HPDE6-E6E7 (cell line): ENCODE results near the gene COL26A1.
"Not testable (repeated sequence)": the region's sequence is repeated elsewhere in the genome, so short reads cannot be mapped to it uniquely, and the experiment has no call there.

ENCODE experiments used
- DNase-seq: peaks from one replicate; pipeline ENCODE4 v3.0.0; 2011; ENCODE audit warnings: missing footprints; ENCODE audit errors: extremely low spot score

COL26A1 gene

DNA sequence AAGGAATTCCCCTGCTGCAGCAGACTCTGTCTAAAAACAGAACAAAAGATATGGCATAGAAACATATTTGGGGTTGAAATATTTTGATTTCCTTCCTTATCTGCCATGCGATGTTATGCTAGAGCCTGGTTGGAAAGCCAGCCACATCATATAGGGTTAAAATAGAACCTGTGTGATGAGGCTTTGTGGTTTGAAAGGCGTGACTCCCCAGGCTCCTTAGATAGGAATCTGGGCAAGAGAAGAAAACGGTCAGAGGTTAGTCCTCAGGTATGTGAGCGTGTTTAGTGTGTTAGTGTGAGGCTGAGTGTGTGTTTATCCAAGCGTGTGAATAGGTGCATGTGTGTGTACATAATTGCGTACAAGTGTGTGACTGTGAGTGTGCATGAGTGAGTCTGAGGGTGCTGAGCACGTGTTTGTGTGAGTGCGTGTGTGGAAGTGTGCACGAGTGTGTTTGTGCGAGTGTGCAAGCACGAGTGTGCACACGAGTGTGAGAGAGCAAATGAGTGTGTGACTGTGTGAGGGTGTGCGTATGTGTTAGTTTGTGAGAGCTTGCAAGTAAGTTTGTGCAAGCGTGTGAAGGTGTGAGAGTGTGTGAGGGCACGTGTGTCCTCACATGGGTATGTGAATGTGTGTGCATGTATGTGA is 79.9 kb downstream of the COL26A1 start:
- no peak for DNase-seq

DNA sequence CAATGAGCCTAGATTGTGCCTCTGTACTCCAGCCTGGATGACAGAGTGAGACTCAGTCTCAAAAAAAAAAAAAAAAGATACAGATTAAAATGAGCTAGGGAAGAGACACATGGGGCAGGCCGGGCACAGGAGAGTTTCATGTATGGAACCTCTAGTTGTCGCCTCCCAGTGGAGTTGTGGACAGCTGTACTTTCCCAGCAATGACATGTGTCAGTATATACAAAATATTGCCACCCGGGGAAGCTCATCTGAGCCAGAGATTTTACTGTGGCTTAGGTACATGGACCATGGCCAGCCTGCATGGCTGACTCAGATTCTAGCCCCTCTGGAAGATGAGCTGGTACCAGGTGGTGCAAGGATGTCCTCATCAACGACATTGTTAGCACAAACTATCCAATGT is 87.4 kb downstream of the COL26A1 start:
- no peak for DNase-seq

DNA sequence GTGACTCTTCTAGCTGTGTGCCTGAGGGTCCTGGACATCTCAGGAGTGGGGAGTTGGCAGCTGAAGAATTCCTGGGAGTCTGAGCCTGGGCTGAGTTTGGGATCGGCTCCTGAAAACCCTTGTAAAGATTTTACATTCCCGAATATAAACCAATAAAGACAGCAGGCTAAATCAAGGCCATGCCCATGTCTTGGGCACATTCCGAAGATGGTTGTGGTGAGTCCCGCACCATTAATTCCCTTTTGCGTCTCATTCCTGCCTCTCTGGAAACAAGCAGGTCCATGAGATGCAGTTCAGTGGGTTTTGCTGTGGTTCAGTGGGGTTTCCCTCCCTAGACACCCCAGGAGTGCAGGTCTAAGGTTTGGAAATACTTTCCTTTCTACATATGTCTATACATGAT is 90.9 kb downstream of the COL26A1 start:
- no peak for DNase-seq

- no peak for DNase-seq
Observed at GRCh38 chr7:101457001-101457750, 94.5 kb downstream of the COL26A1 start.

DNA sequence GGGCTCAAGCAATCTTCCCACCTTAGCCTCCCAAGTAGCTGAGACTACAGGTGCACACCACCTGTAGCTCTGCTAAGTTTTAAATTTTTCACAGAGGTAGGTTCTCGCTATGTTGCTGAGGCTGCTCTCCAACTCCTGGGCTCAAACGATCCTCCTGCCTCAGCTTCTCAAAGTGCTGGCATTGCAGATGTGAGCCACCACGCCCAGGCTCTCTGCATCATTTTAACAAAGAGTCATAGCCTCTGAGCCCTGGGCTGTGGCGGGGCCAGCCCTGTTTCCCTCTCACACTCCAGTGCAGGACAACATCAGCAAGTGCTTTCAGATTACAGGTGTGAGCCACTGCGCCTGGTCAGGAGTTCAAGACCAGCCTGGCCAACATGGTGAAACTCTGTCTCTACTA is 102.5 kb downstream of the COL26A1 start:
- no peak for DNase-seq

GRCh38 chr7:101465576-101466196 is 103.0 kb downstream of the COL26A1 start:
- no peak for DNase-seq

DNA sequence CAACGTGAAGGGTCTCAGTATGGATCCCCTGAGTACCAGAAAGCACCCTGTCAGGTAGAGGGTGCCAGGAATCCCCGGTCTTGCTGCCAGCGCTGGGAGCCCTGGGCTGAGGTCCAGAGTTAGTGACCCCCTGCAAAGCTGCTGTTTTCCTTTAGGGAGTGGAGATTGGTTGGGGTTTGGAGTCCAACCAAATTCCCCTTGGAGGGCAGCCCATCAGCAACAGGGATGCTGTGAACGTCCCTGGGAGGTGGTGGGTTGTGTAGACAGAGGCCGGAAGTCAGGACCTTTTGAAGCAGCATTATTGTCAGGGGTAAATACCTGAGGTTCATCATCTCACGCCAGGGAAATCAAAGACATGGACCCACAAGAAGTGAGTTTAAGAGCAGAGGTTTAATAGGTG is 104.2 kb downstream of the COL26A1 start:
- DNase-seq: no peak

DNA sequence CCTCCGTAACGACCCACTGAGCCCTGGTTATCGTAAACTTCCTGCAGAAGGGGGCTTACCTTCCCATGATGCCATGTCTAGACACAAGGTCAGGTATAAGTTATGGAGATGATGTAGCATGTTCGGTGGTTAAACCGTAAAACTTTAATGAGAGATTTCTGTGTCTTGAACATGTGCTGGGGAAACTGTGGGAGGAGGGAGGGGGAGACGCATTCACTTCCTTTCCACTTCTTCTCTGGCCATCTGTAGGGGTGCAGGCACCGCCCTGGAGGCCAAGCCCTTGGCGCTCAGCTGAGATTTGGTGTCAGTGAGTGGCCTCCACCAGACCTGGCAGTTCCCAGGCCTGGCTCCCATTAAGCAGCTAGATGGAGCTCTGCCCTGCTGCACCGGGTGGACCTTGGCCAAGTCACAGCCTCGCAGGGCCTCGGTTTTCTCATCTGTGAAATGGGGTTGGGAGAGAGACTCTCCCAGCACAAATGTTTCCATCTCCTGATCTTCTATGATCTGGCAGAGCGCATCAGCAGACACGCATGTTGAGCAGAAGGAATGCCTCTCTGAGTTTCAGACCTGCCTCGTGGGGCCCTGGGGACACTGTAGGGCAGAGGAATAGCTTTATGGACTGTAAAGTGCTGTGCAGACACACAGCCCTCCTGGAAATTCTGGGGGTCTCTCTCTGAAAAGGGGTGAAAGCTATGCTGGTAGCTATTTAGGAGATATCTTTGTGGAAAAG is 106.0 kb downstream of the COL26A1 start:
- no peak for DNase-seq

GRCh38 chr7:101470668-101471487 is 108.2 kb downstream of the COL26A1 start:
- no peak for DNase-seq

- DNase-seq: no peak
Observed at GRCh38 chr7:101474178-101474577, 111.5 kb downstream of the COL26A1 start.

GRCh38 chr7:101475691-101476090 is 113.0 kb downstream of the COL26A1 start:
- not testable (repeated sequence) for DNase-seq

DNA sequence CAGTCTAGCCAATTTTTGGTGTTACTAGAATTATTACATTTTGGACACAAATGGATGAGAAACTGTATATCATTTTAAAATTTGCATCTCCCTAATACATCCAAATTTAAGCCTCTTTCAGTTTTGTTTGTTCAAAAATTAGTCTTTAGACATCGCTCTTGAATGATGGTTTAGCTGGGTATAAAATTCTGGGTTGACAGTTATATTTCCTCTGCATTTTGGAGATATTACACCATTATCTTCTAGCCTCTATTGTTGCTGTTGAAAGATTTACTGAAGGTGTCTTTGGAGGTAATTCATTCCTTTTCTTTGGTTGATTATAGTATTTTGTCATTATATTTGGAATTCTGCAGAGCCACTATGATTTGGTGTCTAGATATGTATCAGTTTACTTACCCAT is 116.5 kb downstream of the COL26A1 start:
- DNase-seq: no peak

- DNase-seq: not testable (repeated sequence)
Observed at GRCh38 chr7:101486056-101486432, 123.4 kb downstream of the COL26A1 start.

GRCh38 chr7:101486433-101487104 is 123.9 kb downstream of the COL26A1 start:
- no peak for DNase-seq

GRCh38 chr7:101487105-101487458 is 124.4 kb downstream of the COL26A1 start:
- DNase-seq: no peak

- DNase-seq: no peak
Observed at GRCh38 chr7:101487753-101488152, 125.1 kb downstream of the COL26A1 start.

- no peak for DNase-seq
Observed at GRCh38 chr7:101488826-101489572, 126.3 kb downstream of the COL26A1 start.

GRCh38 chr7:101490439-101490838 is 127.8 kb downstream of the COL26A1 start:
- DNase-seq: not testable (repeated sequence)

GRCh38 chr7:101491442-101491841 is 128.8 kb downstream of the COL26A1 start:
- not testable (repeated sequence) for DNase-seq

- no peak for DNase-seq
Observed at GRCh38 chr7:101494602-101495329, 132.1 kb downstream of the COL26A1 start.
